ENCODE data around the gene ING4. TPM values are rescaled to one million over a fixed set of nuclear protein-coding genes. Genes with fewer than 3 reads are reported as not detected.
A peak's percentile ranks its signal among the peaks of the same experiment; 100 is the strongest.

Gene ING4
- total and polyA plus RNA-seq, 2 of the 13 experiments (the other 11 are each of a cell fraction or from before 2014, with no cell fraction given), result 14.4 to 32.4 TPM

GRCh38 chr12:6631549-6631961 is 31.4 kb downstream of the ING4 start:
- ATAC-seq (peak; percentile 64), FAIRE-seq (no peak), DNase-seq (ENCODE audit: low spot score) (no peak)
- Histone ChIP-seq H3K4me3 (replicated peaks in 1 of 3; ENCODE audit: insufficient read depth in 1 of 3, low read depth in 2 of 3, low read length in 3 of 3) (peak overlapping the region in 2 of 3 experiments; percentile 26 to 49; a peak in 3 of 6 replicates), H3K79me2 (ENCODE audit: insufficient read depth, low read length) (no peaks in the 10 kb centered on the region), H3K27me3 (ENCODE audit: control insufficient read depth in 1 of 2, insufficient read depth in 2 of 2, low read length in 2 of 2) (peaks cover 0 to 7% of the 10 kb centered on the region in 2 experiments; a peak in 1 of 5 replicates), H3K4me1 (ENCODE audit: insufficient read depth, low read length) (peaks cover 54% of the 10 kb centered on the region), H2AFZ (ENCODE audit: low read length) (peak overlapping the region; percentile 71), H3K9ac (ENCODE audit: insufficient read depth, low read depth, low read length) (peak overlapping the region; percentile 17; the same call in 1 of the 2 replicates), H4K20me1 (ENCODE audit: insufficient read depth, low read length) (no peaks in the 10 kb centered on the region), H3K36me3 (replicated peaks in 1 of 2; ENCODE audit: control insufficient read depth in 1 of 2, insufficient read depth in 2 of 2, low read length in 2 of 2) (no peaks in the 10 kb centered on the region), H3K9me3 (ENCODE audit: low read length) (no peaks in the 10 kb centered on the region), H3K27ac (ENCODE audit: extremely low read length, insufficient read depth, low read length) (no peak overlapping the region), H3K4me2 (ENCODE audit: low read depth, low read length) (peak overlapping the region; percentile 68)
- POLR2A ChIA-PET, result interaction anchor here (1.1 to 1.2 kb wide), 2 partner anchors 18 to 58 kb away, joined by 3 read pairs; no protein-coding TSS in a partner anchor
- BruUV-seq (replicated peaks), result no TSS peak
- in situ Hi-C loops (cut with HindIII; ENCODE audit: extremely low pct_ligation_motif_present, low pct_unique_long_range_greater_than_20kb), result no loop called here
- CTCF ChIA-PET (ENCODE audit: low intra/inter-chr PET ratio, low total read pairs), result no interaction called here
- 20% methylated on average over 3 of the region's 3 CpGs for WGBS (ENCODE audit: low lambda C conversion rate)
- intact Hi-C loops (cut with micrococcal nuclease; ENCODE audit: unreplicated experiment), result no loop called here
- no peak for TF ChIP-seq MXD4 (CRISPR knock-in tag; IDR thresholded peaks at IDR 0.05)
- TF ChIP-seq DRAP1 (CRISPR knock-in tag; IDR thresholded peaks at IDR 0.05), result 0 out of 2 replicates have a peak, but pooled peaks have one; percentile 23
- TF ChIP-seq HIC2 (CRISPR knock-in tag; IDR thresholded peaks at IDR 0.05; ENCODE audit: low read depth), result peak; percentile 60; the same call in 1 of the 2 replicates
- peak; percentile 72 for TF ChIP-seq ETV5 (CRISPR knock-in tag; IDR thresholded peaks at IDR 0.05; ENCODE audit: borderline replicate concordance)
- no peak for TF ChIP-seq MIER3 (CRISPR knock-in tag; IDR thresholded peaks at IDR 0.05; ENCODE audit: borderline replicate concordance)
- TF ChIP-seq, protein P1, sequence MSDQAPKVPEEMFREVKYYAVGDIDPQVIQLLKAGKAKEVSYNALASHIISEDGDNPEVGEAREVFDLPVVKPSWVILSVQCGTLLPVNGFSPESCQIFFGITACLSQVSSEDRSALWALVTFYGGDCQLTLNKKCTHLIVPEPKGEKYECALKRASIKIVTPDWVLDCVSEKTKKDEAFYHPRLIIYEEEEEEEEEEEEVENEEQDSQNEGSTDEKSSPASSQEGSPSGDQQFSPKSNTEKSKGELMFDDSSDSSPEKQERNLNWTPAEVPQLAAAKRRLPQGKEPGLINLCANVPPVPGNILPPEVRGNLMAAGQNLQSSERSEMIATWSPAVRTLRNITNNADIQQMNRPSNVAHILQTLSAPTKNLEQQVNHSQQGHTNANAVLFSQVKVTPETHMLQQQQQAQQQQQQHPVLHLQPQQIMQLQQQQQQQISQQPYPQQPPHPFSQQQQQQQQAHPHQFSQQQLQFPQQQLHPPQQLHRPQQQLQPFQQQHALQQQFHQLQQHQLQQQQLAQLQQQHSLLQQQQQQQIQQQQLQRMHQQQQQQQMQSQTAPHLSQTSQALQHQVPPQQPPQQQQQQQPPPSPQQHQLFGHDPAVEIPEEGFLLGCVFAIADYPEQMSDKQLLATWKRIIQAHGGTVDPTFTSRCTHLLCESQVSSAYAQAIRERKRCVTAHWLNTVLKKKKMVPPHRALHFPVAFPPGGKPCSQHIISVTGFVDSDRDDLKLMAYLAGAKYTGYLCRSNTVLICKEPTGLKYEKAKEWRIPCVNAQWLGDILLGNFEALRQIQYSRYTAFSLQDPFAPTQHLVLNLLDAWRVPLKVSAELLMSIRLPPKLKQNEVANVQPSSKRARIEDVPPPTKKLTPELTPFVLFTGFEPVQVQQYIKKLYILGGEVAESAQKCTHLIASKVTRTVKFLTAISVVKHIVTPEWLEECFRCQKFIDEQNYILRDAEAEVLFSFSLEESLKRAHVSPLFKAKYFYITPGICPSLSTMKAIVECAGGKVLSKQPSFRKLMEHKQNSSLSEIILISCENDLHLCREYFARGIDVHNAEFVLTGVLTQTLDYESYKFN (CRISPR knock-in tag; conservative IDR thresholded peaks at IDR 0.05), result peak; percentile 45; the same call in 1 of the 2 replicates
- TF ChIP-seq ZNF253 (CRISPR knock-in tag; IDR thresholded peaks at IDR 0.05; ENCODE audit: borderline replicate concordance), result no peak
- TF ChIP-seq CCAR2 (optimal IDR thresholded peaks at IDR 0.05; ENCODE audit: low read depth, low read length), result no peak
- TF ChIP-seq FOXA1 (IDR thresholded peaks at IDR 0.05), result no peak
- TF ChIP-seq FOXA1 (CRISPR knock-in tag; IDR thresholded peaks at IDR 0.05), result peak; percentile 29; the same call in 1 of the 2 replicates
- no peak for TF ChIP-seq ZNF792 (CRISPR knock-in tag; IDR thresholded peaks at IDR 0.05)
- no peak for TF ChIP-seq DMTF1 (CRISPR knock-in tag; IDR thresholded peaks at IDR 0.05)
